Colonic mucosa (tissue), 4 donors: ENCODE data around the gene RSF1. TPM values are rescaled to one million over a fixed set of nuclear protein-coding genes. Genes with fewer than 3 reads are reported as not detected.

Experiments
- DNase-seq: peaks from one replicate; pipeline ENCODE4 v3.0.0-alpha.2; 2020
- H3K27ac ChIP-seq: fragments of 200-600 bp; one replicate; pipeline ENCODE4 v1.8.0; 2021
- H3K27me3 ChIP-seq: fragments of 200-600 bp; one replicate; pipeline ENCODE4 v1.8.0; 2021
- H3K36me3 ChIP-seq: fragments of 200-600 bp; one replicate; pipeline ENCODE4 v1.8.0; 2021
- H3K4me1 ChIP-seq: fragments of 200-600 bp; one replicate; pipeline ENCODE4 v1.8.0; 2021; ENCODE audit warnings: mild to moderate bottlenecking
- H3K4me3 ChIP-seq: fragments of 200-600 bp; one replicate; pipeline ENCODE4 v1.8.0; 2021
- H3K9ac ChIP-seq, 2 donors: one replicate each; pipeline ENCODE4 v1.7.0; 2013; ENCODE audit warnings: control low read depth in 2 of 2, low read depth in 2 of 2, low read length in 2 of 2
- H3K9me3 ChIP-seq: fragments of 200-600 bp; one replicate; pipeline ENCODE4 v1.8.0; 2021
- intact Hi-C: fragments of 100-400 bp; cut with DNase I; formaldehyde crosslinking; loops from one replicate; pipeline ENCODE4 v1.14.1; 2022
- total RNA-seq, 2 donors: library from RNA; stranded (reverse); fragmentation: NEBNext Ultra II Directional in 1 of 2; extraction: Animal tissue kit (Norgen Biotek cat#: 25700) in 1 of 2; gene quantifications; one replicate each; pipeline ENCODE4 v1.2.1, GENCODE V29; 2021
- TF ChIP-seq, protein P1 (sequence below): fragments of 200-600 bp; IDR thresholded peaks from one replicate; pipeline ENCODE4 v1.8.0; 2022; ENCODE audit warnings: antibody characterized with exemption, mild to moderate bottlenecking
- donor health status: healthy.
- donor health status: DM: no; HTN: no; CAD: no.
- donor health status: DM: no; HTN: no; CAD: no.

RSF1 gene
- total RNA-seq, 2 donors from 2014 or later = 36.7 to 68.2 TPM

GRCh38 chr11:77800449-77800848 lies 20.1 kb downstream of the RSF1 start:
- no peaks in the 10 kb centered on the region for H3K4me1 ChIP-seq
- TF ChIP-seq, protein P1, sequence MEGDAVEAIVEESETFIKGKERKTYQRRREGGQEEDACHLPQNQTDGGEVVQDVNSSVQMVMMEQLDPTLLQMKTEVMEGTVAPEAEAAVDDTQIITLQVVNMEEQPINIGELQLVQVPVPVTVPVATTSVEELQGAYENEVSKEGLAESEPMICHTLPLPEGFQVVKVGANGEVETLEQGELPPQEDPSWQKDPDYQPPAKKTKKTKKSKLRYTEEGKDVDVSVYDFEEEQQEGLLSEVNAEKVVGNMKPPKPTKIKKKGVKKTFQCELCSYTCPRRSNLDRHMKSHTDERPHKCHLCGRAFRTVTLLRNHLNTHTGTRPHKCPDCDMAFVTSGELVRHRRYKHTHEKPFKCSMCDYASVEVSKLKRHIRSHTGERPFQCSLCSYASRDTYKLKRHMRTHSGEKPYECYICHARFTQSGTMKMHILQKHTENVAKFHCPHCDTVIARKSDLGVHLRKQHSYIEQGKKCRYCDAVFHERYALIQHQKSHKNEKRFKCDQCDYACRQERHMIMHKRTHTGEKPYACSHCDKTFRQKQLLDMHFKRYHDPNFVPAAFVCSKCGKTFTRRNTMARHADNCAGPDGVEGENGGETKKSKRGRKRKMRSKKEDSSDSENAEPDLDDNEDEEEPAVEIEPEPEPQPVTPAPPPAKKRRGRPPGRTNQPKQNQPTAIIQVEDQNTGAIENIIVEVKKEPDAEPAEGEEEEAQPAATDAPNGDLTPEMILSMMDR = no peak
- H3K9ac ChIP-seq = no peak overlapping the region
- H3K36me3 ChIP-seq = no peaks in the 10 kb centered on the region
- intact Hi-C loops = no loop called here
- H3K4me3 ChIP-seq = no peak overlapping the region
- no peaks in the 10 kb centered on the region for H3K9me3 ChIP-seq
- no peak for DNase-seq
- no peaks in the 10 kb centered on the region for H3K27me3 ChIP-seq
- no peak overlapping the region for H3K27ac ChIP-seq

DNA sequence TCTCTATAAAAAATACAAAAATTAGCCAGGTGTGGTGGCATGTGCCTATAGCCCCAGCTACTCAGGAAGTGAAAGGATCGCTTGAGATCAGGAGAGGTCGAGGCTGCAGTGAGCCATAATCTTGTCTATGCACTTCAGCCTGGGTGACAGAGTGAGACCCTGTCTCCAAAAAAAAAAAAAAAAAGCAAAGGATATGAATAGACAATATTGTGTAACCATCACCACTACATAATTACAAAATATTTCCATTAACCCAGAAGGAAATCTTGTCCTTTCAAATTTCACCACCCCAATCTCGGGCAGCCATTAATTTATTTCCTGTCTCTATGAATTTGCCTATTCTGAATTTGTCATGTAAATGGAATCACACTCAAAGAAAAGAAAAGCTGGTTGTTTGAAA lies 21.2 kb downstream of the RSF1 start:
- no peak overlapping the region for H3K4me3 ChIP-seq
- intact Hi-C loops = no loop called here
- TF ChIP-seq, protein P1 = no peak

DNA sequence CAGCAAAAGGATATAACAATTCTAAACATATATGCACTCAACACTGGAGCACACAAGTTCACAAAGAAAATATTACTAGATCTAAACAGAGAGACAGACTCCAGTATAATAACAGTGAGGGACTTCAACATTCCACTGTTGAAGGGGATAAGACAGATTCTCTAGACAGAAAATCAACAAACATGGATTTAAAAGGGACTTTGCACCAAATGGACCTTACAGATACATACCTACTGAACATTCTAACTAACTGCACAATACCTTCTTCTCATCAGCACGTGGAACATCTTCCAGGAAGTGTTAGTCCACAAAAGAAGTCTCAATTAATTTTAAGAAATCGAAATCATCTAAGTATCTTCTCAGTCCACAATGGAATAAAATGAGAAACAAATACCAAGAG lies 26.6 kb downstream of the RSF1 start:
- Histone ChIP-seq H3K4me3 (no peak overlapping the region), H3K36me3 (no peaks in the 10 kb centered on the region), H3K27ac (no peak overlapping the region), H3K4me1 (no peaks in the 10 kb centered on the region), H3K9ac (no peak overlapping the region), H3K27me3 (no peaks in the 10 kb centered on the region), H3K9me3 (no peaks in the 10 kb centered on the region)
- intact Hi-C loops = no loop called here
- DNase-seq = no peak
- TF ChIP-seq, protein P1 = no peak

More for the DNA sequence above, 21.2 kb downstream of the RSF1 start:
- no peak for DNase-seq
- Histone ChIP-seq H3K36me3 (no peaks in the 10 kb centered on the region), H3K27me3 (no peaks in the 10 kb centered on the region), H3K9me3 (no peaks in the 10 kb centered on the region), H3K4me1 (no peaks in the 10 kb centered on the region), H3K27ac (no peak overlapping the region), H3K9ac (no peak overlapping the region)

GRCh38 chr11:77791301-77791700 lies 29.2 kb downstream of the RSF1 start:
- no peak for DNase-seq
- H3K36me3 ChIP-seq = no peaks in the 10 kb centered on the region
- intact Hi-C loops = no loop called here
- no peaks in the 10 kb centered on the region for H3K4me1 ChIP-seq
- no peak overlapping the region for H3K4me3 ChIP-seq
- no peaks in the 10 kb centered on the region for H3K9me3 ChIP-seq
- H3K9ac ChIP-seq = no peak overlapping the region
- no peaks in the 10 kb centered on the region for H3K27me3 ChIP-seq
- TF ChIP-seq, protein P1 = no peak
- H3K27ac ChIP-seq = no peak overlapping the region

- Histone ChIP-seq H3K4me3 (no peak overlapping the region), H3K9me3 (no peaks in the 10 kb centered on the region), H3K9ac (no peak overlapping the region), H3K4me1 (no peaks in the 10 kb centered on the region), H3K36me3 (no peaks in the 10 kb centered on the region), H3K27me3 (no peaks in the 10 kb centered on the region), H3K27ac (no peak overlapping the region)
- TF ChIP-seq, protein P1 = no peak
- intact Hi-C loops = no loop called here
- DNase-seq = no peak
Measured at GRCh38 chr11:77789731-77790476, 30.6 kb downstream of the RSF1 start.
